Heart left ventricle (tissue), 13 donors: Measurements from ENCODE around the gene ING1.

ENCODE experiments used
- POLR2A ChIP-seq, 2 donors: fragments of 450-650 bp; IDR thresholded peaks; one replicate each; pipeline ENCODE4 v1.6.1; 2017; ENCODE audit warnings: antibody characterized with exemption in 2 of 2, mild to moderate bottlenecking in 2 of 2, moderate library complexity in 2 of 2
- TF ChIP-seq, protein P1 (sequence below), 12 donors: fragments of 200-600 bp; sonication (generic) in 4 of 12; IDR thresholded peaks; one replicate each; pipeline versions ENCODE4 v1.5.0 to v1.8.0; 2018 to 2022; ENCODE audit warnings: antibody characterized with exemption in 12 of 12, mild to moderate bottlenecking in 5 of 12
- donor health status: ischemic (EF 13 %, LVEDD 7.1; RV severe dilation, severe dysfunction).
- donor health status: DM: no; HTN: yes; CAD: no.
- donor health status: DM: no; HTN: no; CAD: no.
- donor health status: ischemic (EF 25% LVEDD 6.9; RV normal size, moderate dysfunction).
- donor health status: ischemic (EF 25% LVEDD 5.7; RV mildly dilated, moderate dysfunction).
- donor health status: ischemic (EF 35%, LVEDD 5.7; RV mildly dilated, moderate dysfunction).
- donor health status: nonischemic (EF 11% LVEDD 7.7; RV severe dilation, severe dysfunction).
- donor health status: DM: yes; HTN: yes; CAD: no.
- donor health status: PGD.
- donor health status: ischemic (EF 29% LVEDD 5.4; RV normal size, mild dysfunction).
- donor health status: nonischemic (EF 23%, LVEDD 6.1; RV moderate dilation, normal function).

GRCh38 chr13:110767476-110767875 lies 54.0 kb downstream of the ING1 start:
- TF ChIP-seq, protein P1, sequence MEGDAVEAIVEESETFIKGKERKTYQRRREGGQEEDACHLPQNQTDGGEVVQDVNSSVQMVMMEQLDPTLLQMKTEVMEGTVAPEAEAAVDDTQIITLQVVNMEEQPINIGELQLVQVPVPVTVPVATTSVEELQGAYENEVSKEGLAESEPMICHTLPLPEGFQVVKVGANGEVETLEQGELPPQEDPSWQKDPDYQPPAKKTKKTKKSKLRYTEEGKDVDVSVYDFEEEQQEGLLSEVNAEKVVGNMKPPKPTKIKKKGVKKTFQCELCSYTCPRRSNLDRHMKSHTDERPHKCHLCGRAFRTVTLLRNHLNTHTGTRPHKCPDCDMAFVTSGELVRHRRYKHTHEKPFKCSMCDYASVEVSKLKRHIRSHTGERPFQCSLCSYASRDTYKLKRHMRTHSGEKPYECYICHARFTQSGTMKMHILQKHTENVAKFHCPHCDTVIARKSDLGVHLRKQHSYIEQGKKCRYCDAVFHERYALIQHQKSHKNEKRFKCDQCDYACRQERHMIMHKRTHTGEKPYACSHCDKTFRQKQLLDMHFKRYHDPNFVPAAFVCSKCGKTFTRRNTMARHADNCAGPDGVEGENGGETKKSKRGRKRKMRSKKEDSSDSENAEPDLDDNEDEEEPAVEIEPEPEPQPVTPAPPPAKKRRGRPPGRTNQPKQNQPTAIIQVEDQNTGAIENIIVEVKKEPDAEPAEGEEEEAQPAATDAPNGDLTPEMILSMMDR (IDR thresholded peaks at IDR 0.05) = no peak
- no peak for TF ChIP-seq POLR2A (IDR thresholded peaks at IDR 0.05)
